Measurements from ENCODE around the gene KIF26A.

Gene KIF26A

GRCh38 chr14:104096751-104097700 lies 41.4 kb upstream of the KIF26A start:
- TF ChIP-seq, protein P1, sequence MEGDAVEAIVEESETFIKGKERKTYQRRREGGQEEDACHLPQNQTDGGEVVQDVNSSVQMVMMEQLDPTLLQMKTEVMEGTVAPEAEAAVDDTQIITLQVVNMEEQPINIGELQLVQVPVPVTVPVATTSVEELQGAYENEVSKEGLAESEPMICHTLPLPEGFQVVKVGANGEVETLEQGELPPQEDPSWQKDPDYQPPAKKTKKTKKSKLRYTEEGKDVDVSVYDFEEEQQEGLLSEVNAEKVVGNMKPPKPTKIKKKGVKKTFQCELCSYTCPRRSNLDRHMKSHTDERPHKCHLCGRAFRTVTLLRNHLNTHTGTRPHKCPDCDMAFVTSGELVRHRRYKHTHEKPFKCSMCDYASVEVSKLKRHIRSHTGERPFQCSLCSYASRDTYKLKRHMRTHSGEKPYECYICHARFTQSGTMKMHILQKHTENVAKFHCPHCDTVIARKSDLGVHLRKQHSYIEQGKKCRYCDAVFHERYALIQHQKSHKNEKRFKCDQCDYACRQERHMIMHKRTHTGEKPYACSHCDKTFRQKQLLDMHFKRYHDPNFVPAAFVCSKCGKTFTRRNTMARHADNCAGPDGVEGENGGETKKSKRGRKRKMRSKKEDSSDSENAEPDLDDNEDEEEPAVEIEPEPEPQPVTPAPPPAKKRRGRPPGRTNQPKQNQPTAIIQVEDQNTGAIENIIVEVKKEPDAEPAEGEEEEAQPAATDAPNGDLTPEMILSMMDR (IDR thresholded peaks at IDR 0.05; ENCODE audit: insufficient read depth, low read length, poor library complexity, severe bottlenecking) = no peak
- Histone ChIP-seq H3K36me3 (ENCODE audit: control insufficient read depth, insufficient read depth, low read length) (no peaks in the 10 kb centered on the region), H3K4me3 (replicated peaks; ENCODE audit: low read depth, low read length) (no peak overlapping the region), H3K27me3 (replicated peaks; ENCODE audit: control insufficient read depth, insufficient read depth, low read length) (no peaks in the 10 kb centered on the region)
- no peak for DNase-seq (ENCODE audit: extremely low read depth, insufficient read length)

DNA sequence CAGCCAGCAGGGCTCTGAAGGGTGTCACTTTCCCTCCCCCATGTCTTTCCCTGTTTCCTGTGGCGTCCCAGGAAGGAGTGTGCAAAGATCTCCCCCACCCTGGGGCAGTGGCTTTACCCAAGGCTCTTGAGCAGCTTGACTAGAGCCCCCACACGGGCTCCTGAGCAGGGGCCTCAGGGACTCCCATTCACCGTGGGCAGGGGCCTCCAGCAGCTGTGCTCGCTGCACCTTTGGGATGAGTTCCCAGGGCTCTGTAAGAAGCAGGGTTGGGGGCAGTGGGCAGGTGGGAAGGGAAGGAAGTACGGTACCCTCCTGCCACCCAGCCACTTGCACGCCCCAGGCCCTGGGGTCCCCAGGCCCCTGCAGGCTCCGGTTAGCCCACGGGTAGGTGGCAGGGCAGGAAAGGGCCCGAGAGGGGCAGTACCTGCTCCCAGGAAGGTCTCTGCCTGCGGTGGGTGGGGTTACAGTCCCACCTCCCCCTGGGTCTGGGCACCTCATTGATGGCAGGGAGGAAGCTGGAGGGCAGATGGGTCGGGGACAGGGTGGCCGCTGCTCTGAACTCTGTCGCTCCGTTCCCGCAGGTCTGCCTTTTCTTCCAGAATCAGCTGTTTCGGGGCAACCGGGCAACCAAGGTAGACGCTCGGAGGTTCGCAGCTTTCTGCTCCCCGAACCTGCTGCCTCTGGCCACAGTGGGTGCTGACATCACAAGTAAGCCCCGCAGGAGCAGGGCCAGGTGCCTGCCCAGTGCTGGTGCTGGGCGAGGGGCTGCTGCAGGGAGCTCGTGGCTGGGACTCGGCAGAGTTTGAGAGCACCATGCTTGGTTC lies 39.9 kb upstream of the KIF26A start:
- H3K27me3 ChIP-seq (replicated peaks; ENCODE audit: control insufficient read depth, insufficient read depth, low read length) = no peaks in the 10 kb centered on the region
- no peaks in the 10 kb centered on the region for H3K36me3 ChIP-seq (ENCODE audit: control insufficient read depth, insufficient read depth, low read length)
- no peak for DNase-seq (ENCODE audit: extremely low read depth, insufficient read length)
- TF ChIP-seq, protein P1 (IDR thresholded peaks at IDR 0.05; ENCODE audit: insufficient read depth, low read length, poor library complexity, severe bottlenecking) = no peak
- no peak overlapping the region for H3K4me3 ChIP-seq (replicated peaks; ENCODE audit: low read depth, low read length)

GRCh38 chr14:104099096-104100041 lies 39.0 kb upstream of the KIF26A start:
- Histone ChIP-seq H3K4me3 (replicated peaks; ENCODE audit: low read depth, low read length) (no peak overlapping the region), H3K36me3 (ENCODE audit: control insufficient read depth, insufficient read depth, low read length) (no peaks in the 10 kb centered on the region), H3K27me3 (replicated peaks; ENCODE audit: control insufficient read depth, insufficient read depth, low read length) (no peaks in the 10 kb centered on the region)
- TF ChIP-seq, protein P1 (IDR thresholded peaks at IDR 0.05; ENCODE audit: insufficient read depth, low read length, poor library complexity, severe bottlenecking) = no peak
- no peak for DNase-seq (ENCODE audit: extremely low read depth, insufficient read length)

- Histone ChIP-seq H3K27me3 (replicated peaks; ENCODE audit: control insufficient read depth, insufficient read depth, low read length) (no peaks in the 10 kb centered on the region), H3K4me3 (replicated peaks; ENCODE audit: low read depth, low read length) (no peak overlapping the region), H3K36me3 (ENCODE audit: control insufficient read depth, insufficient read depth, low read length) (no peaks in the 10 kb centered on the region)
- no peak for DNase-seq (ENCODE audit: extremely low read depth, insufficient read length)
- TF ChIP-seq, protein P1 (IDR thresholded peaks at IDR 0.05; ENCODE audit: insufficient read depth, low read length, poor library complexity, severe bottlenecking) = no peak
These were observed 38.0 kb upstream of the KIF26A start for GRCh38 chr14:104100171-104101085.
